CD4-positive, alpha-beta T cell treated with Interferon gamma for 1 hour (primary cell): ENCODE measurements around the gene GUCY2D.
"Not testable (repeated sequence)": the region's sequence is repeated elsewhere in the genome, so short reads cannot be mapped to it uniquely, and the experiment has no call there.

Source experiments
- DNase-seq: peaks from one replicate; pipeline ENCODE4 v3.0.0-alpha.2; 2020

Gene GUCY2D

DNA sequence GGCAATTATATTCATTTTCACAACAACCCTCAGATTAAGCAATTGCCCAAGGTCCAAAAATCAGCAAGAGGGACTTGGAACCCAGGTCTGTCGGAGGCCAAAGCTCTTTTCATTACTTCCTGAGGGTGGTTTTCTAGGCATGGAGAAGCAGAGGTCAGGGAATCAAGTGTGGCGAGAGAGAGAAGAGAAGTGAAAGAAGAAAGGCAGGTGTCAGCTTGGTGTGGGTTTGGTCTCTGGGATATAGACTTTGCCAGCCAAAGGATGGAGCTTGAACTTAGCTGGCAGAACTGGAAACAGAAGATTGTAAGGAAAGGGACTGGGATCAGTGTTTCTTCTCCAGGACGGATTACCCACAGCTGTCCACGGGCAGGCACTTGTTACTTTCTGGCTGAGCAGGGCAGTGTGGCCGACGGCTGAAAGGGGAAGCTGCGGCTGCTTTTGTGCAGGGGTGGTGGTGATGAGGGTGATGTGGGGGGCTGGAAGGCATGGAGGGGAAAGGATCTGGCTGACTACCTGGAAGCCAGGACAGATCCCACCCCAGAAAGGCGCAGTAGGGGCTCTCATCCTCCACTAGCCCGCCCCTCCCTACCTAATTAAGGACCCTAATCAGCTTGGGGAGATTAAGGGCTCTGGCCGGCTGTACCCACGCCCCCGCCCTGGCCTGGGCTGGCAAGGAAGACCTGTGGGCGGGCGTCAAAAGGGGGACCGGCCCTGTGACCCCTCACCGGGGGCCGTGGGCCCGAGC, at the start of gene GUCY2D:
Gene GUCY2D, plus strand, starts transcription at position 640 of the 745 bp plus-strand sequence. CDS start 433 bp downstream, outside the sequence.
- DNase-seq, result peak; percentile 25

DNA sequence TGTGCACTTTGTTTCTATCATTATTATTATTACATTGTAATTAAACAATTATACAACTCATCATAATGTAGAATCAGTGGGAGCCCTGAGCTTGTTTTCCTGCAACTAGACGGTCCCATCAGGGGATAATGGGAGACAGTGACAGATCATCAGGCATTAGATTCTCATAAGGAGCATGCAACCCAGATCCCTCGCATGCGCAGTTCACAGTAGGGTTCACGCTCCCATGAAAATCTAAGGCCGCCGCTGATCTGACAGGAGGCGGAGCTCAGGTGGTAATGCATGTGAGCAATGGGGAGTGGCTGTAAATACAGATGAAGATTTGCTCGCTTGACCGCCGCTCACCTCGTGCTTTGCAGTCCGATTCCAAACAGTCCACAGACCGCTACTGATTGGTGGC, 49.1 kb upstream of the GUCY2D start:
- not testable (repeated sequence) for DNase-seq

DNA sequence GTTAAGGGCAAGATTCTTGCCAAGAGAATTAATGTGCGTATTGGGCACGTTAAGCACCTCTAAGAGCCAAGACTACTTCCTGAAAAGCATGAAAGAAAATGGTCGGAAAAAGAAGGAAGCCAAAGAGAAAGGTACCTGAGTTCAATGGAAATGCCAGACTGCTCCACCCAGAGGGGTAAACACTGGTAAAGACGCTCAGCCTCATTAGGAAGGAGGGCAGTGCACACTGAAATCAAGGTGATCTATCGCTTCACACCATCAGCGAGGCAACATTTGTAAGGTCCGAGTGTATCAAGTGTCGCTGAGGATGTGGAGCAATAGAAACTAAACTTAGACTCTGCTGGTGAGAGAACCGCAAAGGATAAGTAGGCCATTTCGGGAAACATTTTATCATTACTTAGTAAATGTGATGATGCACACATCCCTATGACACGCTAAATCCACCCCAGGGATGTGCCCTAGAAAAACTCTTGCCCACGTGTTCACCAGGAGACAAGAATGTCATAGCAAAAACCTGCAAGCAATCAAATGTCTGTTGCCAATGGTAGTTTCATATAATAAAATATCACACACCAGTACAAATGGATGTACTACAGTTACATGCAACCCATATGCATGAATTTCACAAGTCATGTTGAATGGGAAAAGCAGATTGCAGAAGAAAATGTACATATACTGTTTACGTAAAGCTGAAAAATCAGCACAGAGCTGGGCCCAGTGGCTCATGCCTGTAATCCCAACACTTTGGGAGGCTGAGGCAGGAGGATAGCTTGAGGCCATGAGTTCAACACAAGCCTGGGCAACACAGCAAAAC, 46.8 kb upstream of the GUCY2D start:
- no peak for DNase-seq

DNA sequence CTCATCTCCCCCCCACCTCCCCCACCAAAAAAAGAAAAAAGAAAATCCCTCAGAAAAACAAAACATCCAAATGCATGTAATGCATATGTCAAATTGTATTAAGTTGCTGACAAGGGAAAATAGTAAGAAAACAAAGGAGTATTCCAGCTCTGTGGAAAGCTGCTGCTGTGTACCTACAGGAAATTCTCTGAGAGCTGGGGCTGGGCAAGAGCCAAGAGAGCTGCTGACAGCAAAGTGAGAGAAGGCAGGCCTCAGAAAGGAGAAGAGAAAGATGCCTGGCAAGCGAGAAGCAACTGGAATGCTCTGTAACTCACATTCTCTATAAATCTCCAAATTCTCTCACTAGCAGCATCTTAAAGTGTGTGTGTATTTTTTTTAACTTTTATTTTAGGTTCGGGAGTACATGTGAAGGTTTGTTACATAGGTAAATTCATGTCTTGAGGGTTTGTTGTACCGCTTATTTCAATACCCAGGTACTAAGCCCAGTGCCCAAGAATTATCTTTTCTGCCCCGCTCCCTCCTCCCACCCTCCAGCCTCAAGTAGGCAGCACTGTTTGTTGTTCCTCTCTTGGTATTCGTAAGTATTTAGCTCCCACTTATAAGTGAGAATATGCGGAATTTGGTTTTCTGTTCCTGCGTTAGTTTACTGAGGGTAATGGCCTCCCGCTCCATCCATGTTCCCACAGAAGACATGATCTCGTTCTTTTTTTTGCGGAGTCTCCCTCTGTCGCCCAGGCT, 46.0 kb upstream of the GUCY2D start:
- no peak for DNase-seq

DNA sequence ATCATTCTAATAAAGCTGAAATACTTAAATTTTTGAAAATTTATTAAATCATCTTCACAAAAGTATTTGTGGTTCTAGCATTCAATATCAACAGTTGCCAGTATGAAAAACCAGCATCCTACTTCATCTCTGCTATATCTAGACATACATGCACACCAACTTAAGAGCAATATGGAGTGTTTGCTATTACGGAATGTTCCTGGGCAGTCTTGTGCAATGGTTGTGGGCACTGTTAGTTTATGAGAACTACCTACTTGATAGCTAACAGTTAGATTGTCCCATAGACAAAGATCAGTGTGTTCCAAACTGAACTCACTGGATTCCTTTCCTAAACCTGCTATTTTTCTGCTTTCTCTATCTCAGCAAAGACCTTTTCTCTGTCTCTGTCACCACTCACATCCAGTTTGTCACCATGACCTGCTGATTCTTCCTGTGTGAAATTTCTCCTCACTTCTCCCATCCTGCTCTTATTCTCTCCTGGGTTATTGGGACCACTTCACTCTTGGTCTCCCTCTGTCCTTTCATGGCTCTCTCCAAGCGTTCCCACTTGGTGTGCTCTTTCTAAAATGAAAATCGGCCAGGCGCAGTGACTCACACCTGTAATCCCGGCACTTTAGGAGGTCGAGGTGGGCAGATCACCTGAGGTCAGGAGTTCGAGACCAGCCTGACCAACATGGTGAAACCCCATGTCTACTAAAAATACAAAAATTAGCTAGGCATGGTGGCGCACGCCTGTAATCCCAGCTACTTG, 42.7 kb upstream of the GUCY2D start:
- no peak for DNase-seq

DNA sequence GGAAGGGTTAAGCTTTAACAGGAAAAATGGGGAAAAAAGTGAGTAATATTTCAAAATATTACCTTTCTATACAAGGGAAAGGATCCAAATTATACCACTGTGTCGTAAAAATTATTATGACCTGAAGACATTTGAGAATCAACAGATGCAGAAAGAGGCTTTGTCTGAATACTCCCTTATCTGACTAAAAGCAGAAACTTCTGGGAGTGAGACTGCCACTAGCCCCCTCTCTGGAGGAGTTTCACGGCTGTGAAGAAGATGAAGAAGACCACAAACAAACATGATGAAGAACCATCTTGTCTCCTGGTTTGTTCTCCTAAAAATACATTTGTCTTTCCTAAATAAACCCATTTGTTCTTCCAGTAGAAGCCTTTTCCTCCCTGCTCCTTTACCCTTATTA, 41.0 kb upstream of the GUCY2D start:
- DNase-seq, result no peak

DNA sequence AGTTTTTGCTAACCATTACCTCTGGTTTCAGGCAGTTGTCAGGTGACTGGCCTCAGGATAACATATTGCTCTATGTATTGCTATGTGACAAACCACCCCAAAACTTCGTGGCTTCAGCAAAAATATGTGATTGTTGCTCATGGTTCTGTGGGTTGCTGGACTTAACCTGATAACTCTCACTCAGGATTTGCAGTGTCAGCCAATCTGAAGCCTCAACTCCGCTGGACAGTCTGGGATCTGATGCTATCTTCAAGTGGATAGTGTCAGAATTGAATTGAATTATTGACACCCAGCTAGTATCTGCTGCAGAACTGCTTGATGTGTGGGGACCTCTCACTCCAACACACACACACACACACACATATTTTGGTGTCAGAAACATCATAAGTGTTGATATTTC, 34.7 kb upstream of the GUCY2D start:
- no peak for DNase-seq

DNA sequence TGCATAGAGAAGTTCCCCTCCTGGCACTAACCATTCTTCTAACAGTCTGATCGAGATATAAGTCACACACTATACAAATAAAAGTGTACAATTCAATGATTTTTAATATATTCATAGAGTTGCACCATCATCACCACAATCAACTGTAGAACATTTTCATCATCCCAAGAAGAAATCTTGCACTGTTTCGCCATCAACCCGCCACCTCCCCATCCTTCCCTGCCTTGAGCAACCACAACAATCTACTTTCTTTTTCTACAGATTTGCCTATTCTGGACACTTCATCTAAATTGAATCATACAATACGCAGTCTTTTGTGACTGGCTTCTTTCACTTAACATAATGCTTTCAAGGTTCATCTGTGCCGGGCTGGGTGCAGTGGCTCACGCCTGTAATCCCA, 33.0 kb upstream of the GUCY2D start:
- peak; percentile 11 for DNase-seq

DNA sequence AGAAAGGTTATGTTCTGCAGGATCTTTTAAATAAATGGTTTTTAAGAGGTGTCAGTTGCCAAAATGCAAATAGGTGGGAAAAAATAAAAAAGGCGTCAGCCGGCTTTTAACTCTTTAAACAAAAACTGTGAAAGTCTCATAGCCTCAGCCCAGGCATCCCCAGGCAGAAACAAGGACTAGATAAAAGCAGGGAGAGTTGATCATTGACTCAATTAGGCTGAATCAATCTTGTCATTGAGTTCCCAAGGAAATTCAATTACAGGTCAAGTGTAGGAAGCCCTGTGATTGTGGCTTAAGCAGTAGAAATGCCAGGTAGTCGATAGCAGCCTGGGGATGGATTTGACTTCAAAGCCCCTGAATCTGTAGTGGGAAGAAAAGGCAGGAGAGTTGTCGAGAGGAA, 30.8 kb upstream of the GUCY2D start:
- no peak for DNase-seq

DNA sequence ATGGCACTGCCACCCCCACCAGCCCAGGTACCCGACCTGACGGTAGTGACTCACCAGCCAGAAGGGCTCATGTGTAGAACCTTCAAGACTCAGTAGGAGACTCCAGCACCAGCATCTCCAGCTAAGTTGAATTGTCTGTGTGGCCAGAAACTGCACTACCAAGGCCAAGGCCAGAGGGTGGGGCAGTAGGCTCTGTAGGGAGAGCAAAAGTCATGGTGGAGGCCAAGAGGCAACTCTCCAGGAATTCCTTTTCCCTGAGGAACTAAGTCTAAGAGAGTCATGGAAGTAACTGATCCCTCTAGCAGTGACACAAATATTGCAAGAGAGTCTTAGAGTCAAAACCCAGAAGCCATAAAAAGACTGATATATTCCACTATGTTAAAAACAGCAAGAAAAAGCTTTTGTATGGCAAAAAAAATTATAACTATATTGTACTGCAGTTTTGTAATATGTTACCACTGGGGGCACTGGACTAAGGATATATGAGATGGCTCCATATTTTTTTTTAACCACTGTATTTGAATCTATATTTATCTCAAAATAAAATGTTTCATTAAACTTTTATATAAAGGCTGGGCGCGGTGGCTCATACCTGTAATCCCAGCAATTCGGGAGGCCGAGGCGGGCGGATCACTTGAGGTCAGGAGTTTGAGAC, 30.2 kb upstream of the GUCY2D start:
- no peak for DNase-seq

DNA sequence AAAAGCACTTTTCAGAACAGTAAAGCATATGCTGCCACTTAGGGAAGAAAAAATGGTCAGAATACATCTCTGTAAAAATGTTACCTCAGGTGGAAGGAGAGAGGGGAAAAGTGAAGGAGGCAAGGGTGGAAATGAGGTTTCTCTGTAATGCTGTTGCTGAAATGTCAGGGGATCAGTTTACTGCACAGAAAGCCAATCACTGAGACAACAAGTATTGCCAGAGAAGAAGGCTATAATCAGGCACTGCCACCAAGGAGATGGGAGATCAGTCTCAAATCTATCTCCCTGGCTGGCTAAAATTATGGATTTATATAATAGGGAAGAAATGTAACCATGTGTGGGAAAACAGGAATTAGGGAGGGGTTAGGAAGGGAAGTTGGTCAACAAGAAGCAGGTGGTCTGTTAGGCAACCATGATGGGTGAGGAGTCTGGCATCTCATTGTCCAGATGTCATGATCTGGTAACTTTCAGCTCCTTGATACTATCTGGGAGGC, 27.7 kb upstream of the GUCY2D start:
- DNase-seq, result no peak

DNA sequence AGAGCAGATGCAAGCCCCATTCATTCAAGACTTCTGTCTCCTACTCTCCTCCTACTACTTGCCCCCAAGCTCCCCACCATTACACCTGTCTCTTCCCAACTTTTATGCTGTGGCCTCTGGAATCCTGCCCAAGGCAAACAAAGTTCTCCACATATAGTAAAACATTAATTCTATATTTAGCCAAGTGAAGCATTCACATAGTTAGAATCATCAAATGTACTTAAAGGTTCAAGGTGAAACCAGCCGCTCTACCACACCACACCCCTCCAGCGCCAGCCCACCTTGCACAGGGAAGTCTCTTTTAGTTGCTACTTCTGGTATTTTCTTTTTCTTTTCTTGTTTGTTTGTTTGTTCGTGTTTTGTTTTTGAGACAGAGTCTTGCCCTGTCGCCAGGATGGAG, 25.4 kb upstream of the GUCY2D start:
- no peak for DNase-seq

DNA sequence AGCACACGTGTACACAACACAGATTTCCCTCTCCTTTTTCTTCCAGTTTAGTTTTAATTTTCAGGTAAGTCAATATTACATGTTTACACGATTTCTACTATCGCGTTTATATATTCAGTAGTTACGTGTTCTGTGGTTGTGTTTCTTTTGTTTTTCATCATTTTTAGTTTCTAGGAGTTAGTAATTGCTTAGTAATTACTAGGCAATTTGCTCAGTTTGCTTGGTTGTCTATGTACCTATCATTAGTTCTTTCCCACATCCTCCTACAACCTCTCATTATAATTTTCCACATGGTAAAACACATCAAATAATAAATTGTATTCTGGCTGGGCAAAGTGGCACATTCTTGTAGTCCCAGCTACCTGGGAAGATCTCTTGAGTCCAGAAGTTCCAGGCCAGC, 24.6 kb upstream of the GUCY2D start:
- no peak for DNase-seq

DNA sequence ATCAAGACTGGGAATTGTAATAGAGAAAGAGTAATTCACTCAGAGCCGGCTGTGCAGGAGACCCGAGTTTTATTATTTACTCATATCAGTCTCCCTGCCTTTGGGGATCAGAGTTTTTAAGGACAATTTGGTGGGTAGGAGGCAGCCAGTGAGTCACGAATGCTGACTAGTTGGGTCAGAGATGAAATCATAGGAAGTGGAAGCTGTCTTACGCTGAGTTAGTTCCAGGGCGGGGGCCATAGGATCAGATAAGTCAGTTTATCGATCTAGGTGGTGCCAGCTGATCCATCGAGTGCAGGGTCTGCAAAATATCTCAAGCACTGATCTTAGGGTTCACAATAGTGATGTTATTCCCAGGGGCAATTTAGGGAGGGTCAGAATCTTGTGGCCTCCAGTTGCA, 20.2 kb upstream of the GUCY2D start:
- no peak for DNase-seq

DNA sequence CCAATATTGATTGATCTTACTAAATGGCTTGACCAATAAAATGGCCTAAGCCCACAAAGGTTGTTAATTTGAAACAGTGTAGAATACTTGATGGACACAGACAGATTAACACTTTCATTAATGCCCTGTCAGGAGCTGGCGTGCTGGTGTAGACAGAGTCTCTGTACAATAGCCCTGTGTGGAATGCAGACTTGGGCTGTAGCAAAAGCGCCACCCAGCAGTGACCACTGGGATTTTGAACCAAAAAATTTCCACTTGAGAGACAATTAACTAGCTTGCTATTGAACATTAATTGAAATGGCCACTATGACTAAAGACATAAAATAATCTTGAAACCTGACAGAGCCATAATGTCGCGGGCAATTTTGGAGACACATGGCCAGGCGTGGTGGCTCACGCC, 19.7 kb upstream of the GUCY2D start:
- DNase-seq, result no peak

DNA sequence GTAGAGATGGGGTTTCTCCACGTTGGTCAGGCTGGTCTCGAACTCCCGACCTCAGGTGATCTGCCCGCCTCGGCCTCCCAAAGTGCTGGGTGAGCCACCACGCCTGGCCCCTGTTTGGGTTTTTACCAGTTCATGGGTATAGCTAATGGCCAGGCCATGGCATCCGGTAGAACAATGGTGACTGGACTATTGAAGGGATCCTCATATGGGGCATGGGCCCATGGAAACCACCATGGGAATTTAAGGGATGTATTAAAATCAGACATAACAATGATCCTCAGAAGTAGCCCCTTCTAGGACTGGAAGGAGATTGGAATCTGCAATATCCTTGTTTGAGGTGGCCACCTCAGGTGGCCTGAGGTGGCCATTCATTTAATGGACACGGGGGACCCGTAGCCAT, 17.5 kb upstream of the GUCY2D start:
- DNase-seq, result no peak

DNA sequence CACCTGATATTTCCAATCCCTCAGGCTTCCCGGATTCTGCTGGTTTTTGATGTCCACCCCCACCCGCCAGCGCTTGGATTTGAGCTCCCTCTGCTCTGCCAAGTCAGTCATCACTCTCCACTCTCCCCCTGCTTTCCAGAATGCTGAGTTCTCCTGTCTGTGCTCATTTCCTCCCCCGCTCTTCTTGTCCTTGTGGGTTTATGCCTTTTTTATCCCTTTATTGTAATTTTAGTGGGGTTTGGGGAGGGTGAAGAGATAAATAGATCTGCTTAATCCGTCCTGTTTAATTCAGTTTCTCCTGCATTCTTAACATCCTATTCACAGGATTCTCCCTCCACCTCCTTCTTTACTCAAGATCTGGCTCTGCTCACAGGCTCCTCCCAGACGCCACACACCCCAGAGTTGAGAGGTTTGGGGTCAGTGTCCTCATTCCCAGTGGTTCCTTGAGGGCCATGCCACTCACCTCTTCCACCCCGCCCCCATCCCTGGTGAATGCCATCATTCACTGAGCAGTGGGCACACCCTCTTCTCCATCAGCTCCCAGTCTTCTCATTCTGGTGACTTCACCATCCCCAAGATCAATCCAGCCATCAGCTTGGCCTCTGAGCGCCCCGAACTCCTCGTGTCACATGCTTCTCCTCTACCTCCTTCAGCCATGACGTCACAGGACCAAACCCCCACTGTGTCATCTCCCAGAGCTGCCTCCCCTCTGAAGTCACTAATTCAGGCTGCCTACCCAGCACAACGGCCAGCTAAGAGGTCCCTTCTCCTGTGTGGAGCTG, 15.1 kb upstream of the GUCY2D start:
- no peak for DNase-seq

DNA sequence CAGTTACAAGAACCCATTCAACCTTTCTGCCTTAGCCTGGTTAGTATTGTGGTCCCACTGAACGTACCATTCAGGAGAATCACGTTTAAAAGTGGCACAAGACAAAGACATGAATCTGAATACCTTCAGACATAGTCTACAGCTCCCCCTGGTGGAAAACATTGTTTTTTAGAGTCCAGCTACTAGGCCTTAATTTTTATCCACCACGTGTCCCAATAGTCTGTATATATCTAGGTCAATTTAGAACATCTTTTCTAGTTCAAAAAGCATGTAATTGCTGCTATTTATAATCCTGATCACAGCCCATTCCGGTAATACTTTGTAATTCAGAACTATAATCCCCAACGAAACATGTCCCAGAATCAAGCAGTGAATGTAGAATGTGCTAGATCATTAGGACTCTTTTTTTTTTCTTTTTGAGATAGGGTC, 13.7 kb upstream of the GUCY2D start:
- DNase-seq, result peak; percentile 26

DNA sequence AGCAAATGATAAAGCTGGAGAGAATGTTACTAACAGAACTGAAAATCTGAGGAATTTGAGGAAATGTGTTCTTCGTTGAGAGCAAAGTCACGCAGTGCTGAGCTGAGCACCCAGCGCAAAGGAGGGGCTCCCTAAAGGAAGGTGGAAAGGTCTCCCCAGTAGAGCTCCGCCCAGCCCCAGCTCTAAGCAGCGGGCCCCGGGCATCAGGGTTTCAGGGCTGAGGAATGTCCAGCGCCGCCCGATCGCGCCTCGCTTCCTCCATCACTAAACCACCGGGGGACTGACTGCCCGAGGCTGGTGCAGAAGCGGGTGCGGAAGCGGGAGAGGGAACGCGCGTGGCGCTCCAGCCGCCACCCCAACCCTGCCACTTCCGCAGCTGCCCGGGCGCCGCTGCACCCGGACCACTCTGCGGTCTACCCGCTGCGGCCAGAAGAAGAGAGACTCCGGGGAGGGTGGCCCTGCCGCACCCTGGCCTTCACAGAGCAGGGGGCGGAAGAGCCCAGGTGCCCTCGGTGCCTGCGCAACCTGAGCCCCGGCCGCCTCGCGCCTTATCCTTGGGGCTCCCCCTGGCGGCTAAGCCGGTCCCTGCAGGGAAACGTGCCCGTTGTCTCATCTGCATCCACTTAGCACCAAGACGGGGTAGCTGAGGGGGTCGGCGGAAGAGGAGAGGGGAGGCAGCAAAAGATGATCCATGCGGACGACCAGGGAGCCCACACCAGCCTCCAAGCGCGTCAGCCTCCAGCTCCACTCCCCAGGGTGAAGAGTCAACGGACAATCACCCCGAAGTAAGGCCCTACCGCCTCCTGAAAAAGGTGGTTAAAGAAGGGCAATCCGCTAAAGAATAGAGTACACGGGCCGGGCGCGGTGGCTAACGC, 12.4 kb upstream of the GUCY2D start:
- peak; percentile 84 for DNase-seq

DNA sequence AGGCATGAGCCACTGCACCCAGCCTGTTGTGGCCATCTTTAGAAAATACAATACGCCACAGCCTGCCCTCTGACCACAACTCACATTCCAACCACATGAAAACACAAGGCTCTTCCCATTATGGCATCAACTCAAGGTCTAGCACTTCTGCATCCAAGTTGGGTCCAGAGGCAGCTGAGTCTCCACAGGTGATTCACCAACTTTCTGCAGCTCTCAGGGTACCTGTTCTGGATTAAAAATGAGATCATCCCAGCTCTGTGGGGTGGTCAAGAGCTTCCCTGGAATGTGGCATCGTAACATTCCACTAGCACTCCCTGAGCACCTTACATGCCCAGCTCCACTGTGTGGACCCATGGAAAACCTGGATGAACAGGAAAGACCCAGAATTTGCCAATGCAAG, 9.9 kb upstream of the GUCY2D start:
- no peak for DNase-seq
